Activated CD4-positive, alpha-beta T cell treated with anti-CD3 and anti-CD28 coated beads for 36 hours (primary cell): ENCODE data around the gene OSMR. TPM values are rescaled to one million over a fixed set of nuclear protein-coding genes. Genes with fewer than 3 reads are reported as not detected.

Experiments
- ATAC-seq: fragments of 200-7000 bp; cut with Tn5 transposase; one replicate; pipeline ENCODE4 v1.10.0; 2021; ENCODE audit warnings: mild to moderate bottlenecking, moderate library complexity
- CTCF ChIA-PET: fragments of 350-600 bp; sonication (Branson Sonifier 250); formaldehyde crosslinking; loops from one replicate; lab custom pipeline; 2021; ENCODE audit warnings: antibody characterized with exemption; lab: Charles Lee
- POLR2A ChIA-PET: fragments of 350-600 bp; sonication (Branson Sonifier 250); formaldehyde crosslinking; loops from one replicate; lab custom pipeline; 2021; ENCODE audit warnings: antibody characterized with exemption, inconsistent platforms; lab: Charles Lee
- DNase-seq: peaks from one replicate; pipeline ENCODE4 v3.0.0-alpha.2; 2020
- H3K27ac Mint-ChIP-seq: one replicate; pipeline ENCODE4 v1.8.0; 2021; ENCODE audit warnings: mixed read lengths
- H3K27me3 Mint-ChIP-seq: one replicate; pipeline ENCODE4 v1.8.0; 2021; ENCODE audit warnings: mixed read lengths
- H3K36me3 Mint-ChIP-seq: one replicate; pipeline ENCODE4 v1.8.0; 2021; ENCODE audit warnings: low read depth, mixed read lengths
- H3K4me1 Mint-ChIP-seq: one replicate; pipeline ENCODE4 v1.8.0; 2021; ENCODE audit warnings: mixed read lengths
- H3K4me3 Mint-ChIP-seq: one replicate; pipeline ENCODE4 v1.8.0; 2021; ENCODE audit warnings: mild to moderate bottlenecking, moderate library complexity, mixed read lengths
- H3K9me3 Mint-ChIP-seq: one replicate; pipeline ENCODE4 v1.8.0; 2021; ENCODE audit warnings: low read depth, mixed read lengths
- intact Hi-C, 2 experiments: fragments of 100-400 bp; cut with DNase I in 1 of 2; cut with micrococcal nuclease in 1 of 2; formaldehyde crosslinking; loops; one replicate each; pipeline versions ENCODE4 v1.14.2 to v1.15.1; 2022 to 2024; cut with DNase I, micrococcal nuclease
- total RNA-seq, 2 experiments: library from RNA; stranded (reverse); gene quantifications; one replicate each; pipeline ENCODE4 v1.2.3, GENCODE V29; 2021

Gene OSMR
- total RNA-seq, 2 experiments from 2014 or later = 0.25 to 0.26 TPM

GRCh38 chr5:38809388-38810359, 36.1 kb upstream of the OSMR start:
- no peak overlapping the region for H3K27ac Mint-ChIP-seq
- ATAC-seq (peak; percentile 85), DNase-seq (peak; percentile 81)
- intact Hi-C loops = loop anchor here (1.0 to 5.0 kb wide), 4 partner anchors 252 to 545 kb away; partner anchors contain the start of gene LIFR (in 1 of the 2)
- CTCF ChIA-PET = interaction anchor here (0.6 to 9.8 kb wide), 32 partner anchors 9 to 715 kb away, joined by 3 to 147 read pairs (median 4); no protein-coding TSS in a partner anchor
- peaks cover 30% of the 10 kb centered on the region for H3K27me3 Mint-ChIP-seq
- H3K4me3 Mint-ChIP-seq = no peak overlapping the region
- H3K4me1 Mint-ChIP-seq = peaks cover 11% of the 10 kb centered on the region
- H3K9me3 Mint-ChIP-seq = peaks cover 3% of the 10 kb centered on the region
- POLR2A ChIA-PET = no interaction called here
- no peaks in the 10 kb centered on the region for H3K36me3 Mint-ChIP-seq

- H3K27me3 Mint-ChIP-seq = peaks cover 44% of the 10 kb centered on the region
- H3K4me1 Mint-ChIP-seq = peaks cover 3% of the 10 kb centered on the region
- ChIA-PET CTCF (interaction anchor here (0.9 to 9.8 kb wide), 3 partner anchors 13 to 372 kb away, joined by 3 to 147 read pairs (median 4); no protein-coding TSS in a partner anchor), POLR2A (interaction anchor here (0.6 kb wide), 1 partner anchor 76 kb away, joined by 6 read pairs; no protein-coding TSS in a partner anchor)
- no peak for ATAC-seq
- no peaks in the 10 kb centered on the region for H3K36me3 Mint-ChIP-seq
- intact Hi-C loops = no loop called here
- H3K4me3 Mint-ChIP-seq = no peak overlapping the region
- DNase-seq = no peak
- H3K9me3 Mint-ChIP-seq = no peaks in the 10 kb centered on the region
- H3K27ac Mint-ChIP-seq = no peak overlapping the region
Observed at GRCh38 chr5:38814879-38815278, 30.9 kb upstream of the OSMR start.

- intact Hi-C loops = no loop called here
- Mint-ChIP-seq H3K36me3 (no peaks in the 10 kb centered on the region), H3K9me3 (no peaks in the 10 kb centered on the region), H3K27me3 (peaks cover 44% of the 10 kb centered on the region), H3K4me3 (no peak overlapping the region), H3K4me1 (no peaks in the 10 kb centered on the region), H3K27ac (no peak overlapping the region)
- CTCF ChIA-PET = interaction anchor here (0.6 to 9.8 kb wide), 2 partner anchors 99 to 374 kb away, joined by 3 to 147 read pairs; no protein-coding TSS in a partner anchor
- POLR2A ChIA-PET = no interaction called here
- no peak for ATAC-seq
- no peak for DNase-seq
Observed at GRCh38 chr5:38816083-38817030, 29.5 kb upstream of the OSMR start.

GRCh38 chr5:38821679-38822078, 24.1 kb upstream of the OSMR start:
- H3K4me3 Mint-ChIP-seq = no peak overlapping the region
- ChIA-PET POLR2A (no interaction called here), CTCF (interaction anchor here (0.9 to 1.4 kb wide), 3 partner anchors 12 to 380 kb away, joined by 3 to 5 read pairs (median 4); no protein-coding TSS in a partner anchor)
- H3K9me3 Mint-ChIP-seq = peaks cover 4% of the 10 kb centered on the region
- intact Hi-C loops = no loop called here
- H3K27ac Mint-ChIP-seq = no peak overlapping the region
- H3K4me1 Mint-ChIP-seq = no peaks in the 10 kb centered on the region
- ATAC-seq (no peak), DNase-seq (no peak)
- H3K36me3 Mint-ChIP-seq = no peaks in the 10 kb centered on the region
- peaks cover 18% of the 10 kb centered on the region for H3K27me3 Mint-ChIP-seq

- Mint-ChIP-seq H3K27me3 (peaks cover 14% of the 10 kb centered on the region), H3K9me3 (peaks cover 4% of the 10 kb centered on the region), H3K4me3 (no peak overlapping the region), H3K36me3 (no peaks in the 10 kb centered on the region), H3K27ac (no peak overlapping the region), H3K4me1 (no peaks in the 10 kb centered on the region)
- ChIA-PET POLR2A (no interaction called here), CTCF (no interaction called here)
- intact Hi-C loops = no loop called here
- DNase-seq (no peak), ATAC-seq (no peak)
Observed at GRCh38 chr5:38823503-38823902, 22.3 kb upstream of the OSMR start.

GRCh38 chr5:38824821-38825220, 21.0 kb upstream of the OSMR start:
- POLR2A ChIA-PET = no interaction called here
- CTCF ChIA-PET = no interaction called here
- H3K4me1 Mint-ChIP-seq = no peaks in the 10 kb centered on the region
- peaks cover 20% of the 10 kb centered on the region for H3K27me3 Mint-ChIP-seq
- intact Hi-C loops = no loop called here
- no peak for ATAC-seq
- no peak overlapping the region for H3K27ac Mint-ChIP-seq
- no peak overlapping the region for H3K4me3 Mint-ChIP-seq
- no peak for DNase-seq
- H3K36me3 Mint-ChIP-seq = no peaks in the 10 kb centered on the region
- peaks cover 4% of the 10 kb centered on the region for H3K9me3 Mint-ChIP-seq

- intact Hi-C loops = no loop called here
Observed at GRCh38 chr5:38825494-38825893, 20.3 kb upstream of the OSMR start.

GRCh38 chr5:38827525-38827924, 18.3 kb upstream of the OSMR start:
- ATAC-seq (peak; percentile 42), DNase-seq (no peak)
- H3K4me3 Mint-ChIP-seq = no peak overlapping the region
- intact Hi-C loops = no loop called here
- no peaks in the 10 kb centered on the region for H3K4me1 Mint-ChIP-seq
- no peak overlapping the region for H3K27ac Mint-ChIP-seq
- ChIA-PET POLR2A (no interaction called here), CTCF (interaction anchor here (0.9 to 1.3 kb wide), 7 partner anchors 9 to 385 kb away, joined by 3 to 7 read pairs (median 4); no protein-coding TSS in a partner anchor)
- H3K36me3 Mint-ChIP-seq = no peaks in the 10 kb centered on the region
- H3K9me3 Mint-ChIP-seq = peaks cover under 1% of the 10 kb centered on the region
- H3K27me3 Mint-ChIP-seq = peaks cover 20% of the 10 kb centered on the region

More at GRCh38 chr5:38825494-38825893, 20.3 kb upstream of the OSMR start:
- Mint-ChIP-seq H3K4me3 (no peak overlapping the region), H3K36me3 (no peaks in the 10 kb centered on the region), H3K27ac (no peak overlapping the region), H3K27me3 (peaks cover 20% of the 10 kb centered on the region), H3K4me1 (no peaks in the 10 kb centered on the region), H3K9me3 (peaks cover 4% of the 10 kb centered on the region)
- POLR2A ChIA-PET = no interaction called here
- no peak for ATAC-seq
- DNase-seq = no peak
- CTCF ChIA-PET = no interaction called here

- CTCF ChIA-PET = interaction anchor here (0.6 to 1.2 kb wide), 4 partner anchors 13 to 410 kb away, joined by 3 to 6 read pairs (median 4); no protein-coding TSS in a partner anchor
- ATAC-seq (no peak), DNase-seq (no peak)
- H3K27ac Mint-ChIP-seq = no peak overlapping the region
- no peaks in the 10 kb centered on the region for H3K36me3 Mint-ChIP-seq
- H3K4me3 Mint-ChIP-seq = no peak overlapping the region
- POLR2A ChIA-PET = no interaction called here
- H3K9me3 Mint-ChIP-seq = no peaks in the 10 kb centered on the region
- peaks cover 22% of the 10 kb centered on the region for H3K27me3 Mint-ChIP-seq
- H3K4me1 Mint-ChIP-seq = no peaks in the 10 kb centered on the region
- intact Hi-C loops = loop anchor here (1.0 to 10.0 kb wide), 3 partner anchors 92 to 714 kb away; no protein-coding TSS in a partner anchor
Observed at GRCh38 chr5:38830521-38831051, 15.2 kb upstream of the OSMR start.

- no peaks in the 10 kb centered on the region for H3K9me3 Mint-ChIP-seq
- no peaks in the 10 kb centered on the region for H3K4me1 Mint-ChIP-seq
- ATAC-seq (no peak), DNase-seq (no peak)
- no peak overlapping the region for H3K4me3 Mint-ChIP-seq
- POLR2A ChIA-PET = no interaction called here
- no peaks in the 10 kb centered on the region for H3K36me3 Mint-ChIP-seq
- intact Hi-C loops = loop anchor here (1.0 to 10.0 kb wide), 3 partner anchors 91 to 714 kb away; no protein-coding TSS in a partner anchor
- H3K27me3 Mint-ChIP-seq = peaks cover 23% of the 10 kb centered on the region
- CTCF ChIA-PET = interaction anchor here (0.7 to 1.2 kb wide), 3 partner anchors 14 to 452 kb away, joined by 3 to 6 read pairs (median 3); no protein-coding TSS in a partner anchor
- no peak overlapping the region for H3K27ac Mint-ChIP-seq
Observed at GRCh38 chr5:38831117-38831516, 14.7 kb upstream of the OSMR start.
